RKO (cell line): ENCODE results near the gene CD151.

Experiments used
- DNase-seq: peaks from one replicate; pipeline ENCODE4 v3.0.0-alpha.2; 2016; ENCODE audit warnings: low spot score

Gene CD151

GRCh38 chr11:815675-816432, 16.9 kb upstream of the CD151 start:
- DNase-seq = no peak

- DNase-seq = no peak
These were observed 16.3 kb upstream of the CD151 start for GRCh38 chr11:816433-816779.

GRCh38 chr11:818396-819128, 14.2 kb upstream of the CD151 start, which contains the start of gene PNPLA2:
Gene PNPLA2 (plus strand): TSS chr11:818914. CDS start chr11:819719, 805 bp downstream.
- DNase-seq = no peak

GRCh38 chr11:819129-819931, 13.4 kb upstream of the CD151 start:
- peak; percentile 92 for DNase-seq

GRCh38 chr11:819943-820649, 12.7 kb upstream of the CD151 start:
- peak; percentile 85 for DNase-seq

GRCh38 chr11:820655-821511, 11.9 kb upstream of the CD151 start:
- no peak for DNase-seq

- DNase-seq = no peak
These were observed 11.0 kb upstream of the CD151 start for GRCh38 chr11:821512-822371.

GRCh38 chr11:823441-824291, 9.1 kb upstream of the CD151 start:
- DNase-seq = no peak

- DNase-seq = no peak
These were observed 8.4 kb upstream of the CD151 start for GRCh38 chr11:824292-824880.

GRCh38 chr11:824942-825341, 7.8 kb upstream of the CD151 start:
- no peak for DNase-seq

- no peak for DNase-seq
These were observed 7.2 kb upstream of the CD151 start for GRCh38 chr11:825366-826226.

GRCh38 chr11:826227-826621, 6.5 kb upstream of the CD151 start:
- DNase-seq = no peak

- no peak for DNase-seq
These were observed 6.0 kb upstream of the CD151 start for GRCh38 chr11:826836-827145.

- DNase-seq = no peak
These were observed 5.4 kb upstream of the CD151 start for GRCh38 chr11:827146-827896.

- no peak for DNase-seq
These were observed 4.9 kb upstream of the CD151 start, which contains the start of gene CRACR2B for GRCh38 chr11:827897-828192. Gene CRACR2B (plus strand): TSS chr11:827919. CDS start chr11:828608, 689 bp downstream.

GRCh38 chr11:828506-829175, 4.1 kb upstream of the CD151 start:
- DNase-seq = no peak
